ENCODE measurements around the gene EEFSEC.

The EEFSEC gene

DNA sequence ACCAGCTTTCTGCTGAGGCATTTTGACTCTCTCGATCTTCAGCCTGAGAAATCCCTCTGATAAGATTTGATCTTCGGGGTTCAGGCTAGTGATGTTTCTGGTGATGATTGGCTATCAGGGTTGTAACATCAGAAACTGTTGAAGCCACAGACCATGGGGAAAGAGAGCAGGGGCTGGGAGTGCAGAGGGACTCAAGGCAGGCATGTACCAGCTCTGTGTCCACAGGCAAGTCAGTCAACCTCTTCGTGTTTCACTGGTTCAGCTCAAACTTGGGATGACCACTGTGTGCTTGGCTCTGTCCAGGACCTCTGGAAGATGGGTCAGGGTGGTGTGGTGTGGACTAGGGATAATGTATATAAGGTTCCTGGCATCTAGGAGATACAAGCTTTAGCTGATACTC lies 116.5 kb downstream of the EEFSEC start:
- H3K27ac ChIP-seq, result no peak overlapping the region
- DNase-seq (ENCODE audit: low read depth, low spot score), result no peak

DNA sequence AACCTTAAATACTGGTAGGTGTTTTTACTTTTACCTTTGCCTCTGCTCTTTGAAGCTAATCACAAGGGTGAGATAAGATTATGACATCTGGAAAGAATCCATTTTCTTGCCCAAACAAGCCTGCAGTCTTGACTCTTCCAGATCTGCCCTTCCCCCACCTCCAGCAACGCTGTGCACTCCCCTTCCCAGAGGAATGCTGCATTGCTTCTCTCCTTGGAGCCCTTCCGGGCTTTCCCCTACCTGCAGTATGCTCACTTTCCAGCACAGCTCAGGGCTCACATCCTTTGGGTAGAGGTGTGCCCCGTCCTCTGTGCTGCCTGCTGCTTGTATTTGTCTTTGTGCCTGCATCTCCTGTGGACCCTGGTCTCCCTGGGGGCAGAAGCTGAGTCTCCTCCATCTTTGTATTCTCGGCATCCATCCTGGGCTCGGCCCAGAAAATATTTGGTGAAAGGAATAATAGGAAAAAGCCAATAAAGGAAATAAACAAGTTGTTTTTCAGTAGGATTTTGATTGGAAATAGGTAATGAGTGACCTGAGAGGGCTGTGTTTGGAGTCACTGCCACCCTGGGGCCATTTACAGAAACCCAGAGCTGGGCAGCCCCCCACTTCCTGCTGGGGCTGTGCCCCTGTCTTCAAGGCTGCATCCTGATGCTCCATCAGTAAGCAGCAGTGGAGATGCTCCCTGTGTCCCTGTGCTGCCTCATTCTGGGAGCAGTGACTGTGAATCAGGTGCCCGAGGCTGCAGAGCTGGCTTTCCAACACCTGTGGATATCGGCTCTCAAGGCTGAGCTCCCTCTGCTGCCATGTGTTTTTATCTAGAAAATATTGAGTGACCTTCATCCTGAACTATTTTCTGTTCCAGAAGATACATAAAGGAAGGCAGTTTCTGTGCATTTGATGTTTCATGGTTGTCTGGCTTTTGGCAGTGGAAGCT lies 117.5 kb downstream of the EEFSEC start:
- no peak for DNase-seq (ENCODE audit: low read depth, low spot score)
- no peak overlapping the region for H3K27ac ChIP-seq

DNA sequence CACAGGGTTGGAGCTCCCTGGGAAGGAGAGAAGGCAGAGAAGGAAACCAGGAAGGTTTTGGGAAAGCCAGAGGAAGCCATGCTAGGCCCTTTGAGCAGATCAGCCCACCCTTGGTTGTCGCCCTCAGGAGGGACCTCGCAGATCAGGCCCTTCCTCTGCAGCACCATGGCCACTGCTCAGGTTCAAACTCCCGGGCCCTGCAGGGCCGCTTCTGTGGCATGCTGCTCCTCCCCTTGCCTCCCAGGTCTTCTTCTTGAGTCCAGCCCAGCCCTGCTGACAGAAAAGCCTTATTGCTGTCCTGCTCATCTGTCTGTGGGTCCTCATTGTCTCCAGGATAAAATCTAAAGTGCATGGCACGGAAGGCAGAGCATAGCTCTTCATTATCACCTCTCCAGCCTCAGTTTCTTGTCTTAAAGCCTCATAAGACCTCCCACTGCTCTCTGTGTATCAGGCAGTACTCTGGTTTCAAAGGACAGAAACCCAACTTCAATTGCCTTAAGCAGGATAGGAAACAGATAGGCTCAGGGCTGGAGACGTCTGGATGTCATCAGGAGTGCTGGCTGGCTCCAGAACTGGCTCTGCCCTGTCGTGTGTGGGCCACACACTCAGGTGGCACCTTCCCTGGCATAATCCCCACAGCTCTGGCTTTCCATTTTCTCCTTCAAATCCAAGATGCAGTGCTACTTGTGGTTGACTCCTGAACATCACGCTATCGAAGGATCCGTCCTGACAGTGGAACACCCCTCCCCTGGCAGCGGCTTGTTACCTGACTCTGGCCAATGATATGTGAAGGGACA lies 118.5 kb downstream of the EEFSEC start:
- H3K27ac ChIP-seq, result no peak overlapping the region
- DNase-seq (ENCODE audit: low read depth, low spot score), result no peak

DNA sequence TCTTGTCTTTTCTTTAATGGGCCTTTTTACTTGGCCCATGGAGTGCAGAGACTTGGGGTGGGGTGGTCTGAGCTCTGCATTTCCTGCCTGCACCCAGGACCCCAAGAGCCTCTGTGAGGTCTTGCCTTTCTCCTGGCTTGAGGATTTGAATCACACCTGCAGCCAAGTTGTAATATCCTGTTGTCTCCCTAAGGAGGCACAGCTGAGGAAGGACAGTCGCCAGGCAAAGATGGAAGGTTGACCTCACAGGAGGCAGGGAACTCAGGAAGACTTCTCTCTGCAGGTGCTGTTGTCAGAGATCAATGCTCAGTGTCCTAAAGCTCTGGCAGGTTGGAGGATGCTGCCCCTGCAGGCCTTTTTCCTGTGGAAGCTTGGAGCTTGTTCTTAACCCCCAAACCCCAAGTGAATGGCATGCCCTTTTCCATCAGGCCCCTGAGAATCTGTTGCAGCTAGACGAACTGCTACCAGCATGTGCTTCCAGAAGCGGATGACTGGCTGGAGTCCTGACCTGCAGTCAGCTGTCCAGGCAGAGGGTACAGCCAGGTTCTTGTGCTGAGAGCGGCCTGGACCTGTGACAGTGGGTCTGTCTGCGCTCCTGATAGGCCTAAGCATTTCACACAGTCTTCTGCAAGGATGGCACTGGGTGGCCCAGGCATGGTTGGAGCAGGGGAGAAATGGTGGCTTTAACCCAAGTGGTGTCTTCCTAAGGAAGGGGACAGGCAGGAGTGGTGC lies 120.0 kb downstream of the EEFSEC start:
- DNase-seq (ENCODE audit: low read depth, low spot score), result no peak
- H3K27ac ChIP-seq, result no peak overlapping the region

DNA sequence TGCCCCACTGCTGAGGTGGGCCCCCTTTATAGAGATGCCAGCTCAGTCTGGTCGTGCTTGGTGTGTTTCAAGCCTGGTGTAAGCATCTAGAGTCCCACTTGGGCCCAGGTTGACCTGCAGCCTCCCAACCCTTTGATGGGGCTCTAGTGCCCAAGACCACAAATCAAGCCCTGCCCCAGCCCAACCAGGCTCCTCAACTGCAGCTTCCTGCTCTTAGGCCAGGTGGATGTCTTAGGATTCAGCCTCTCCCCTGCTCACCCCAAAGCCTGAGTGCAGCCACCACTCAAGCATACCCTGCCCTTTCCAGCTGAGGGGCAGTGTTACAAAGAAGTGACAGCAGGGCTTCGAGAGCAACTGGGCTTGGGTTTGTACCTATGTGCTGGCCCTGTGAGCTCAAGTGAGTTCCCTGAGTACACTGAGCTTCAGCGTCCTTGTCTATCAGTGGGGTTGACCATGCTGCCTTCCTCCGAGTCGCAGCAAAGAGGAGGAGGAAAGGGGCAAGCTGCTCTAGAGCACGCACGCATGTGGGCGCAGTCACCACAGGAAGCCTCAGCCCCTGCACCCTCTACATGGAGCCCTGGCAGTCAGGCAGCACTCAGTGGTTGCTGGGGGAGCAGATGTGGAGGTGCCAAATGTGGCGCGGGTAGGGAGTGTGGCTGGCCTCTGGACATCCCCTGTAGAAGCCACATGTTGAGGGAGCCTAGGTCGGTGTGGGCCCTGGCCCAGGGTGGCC lies 120.7 kb downstream of the EEFSEC start:
- peak overlapping the region; percentile 42 for H3K27ac ChIP-seq
- no peak for DNase-seq (ENCODE audit: low read depth, low spot score)

DNA sequence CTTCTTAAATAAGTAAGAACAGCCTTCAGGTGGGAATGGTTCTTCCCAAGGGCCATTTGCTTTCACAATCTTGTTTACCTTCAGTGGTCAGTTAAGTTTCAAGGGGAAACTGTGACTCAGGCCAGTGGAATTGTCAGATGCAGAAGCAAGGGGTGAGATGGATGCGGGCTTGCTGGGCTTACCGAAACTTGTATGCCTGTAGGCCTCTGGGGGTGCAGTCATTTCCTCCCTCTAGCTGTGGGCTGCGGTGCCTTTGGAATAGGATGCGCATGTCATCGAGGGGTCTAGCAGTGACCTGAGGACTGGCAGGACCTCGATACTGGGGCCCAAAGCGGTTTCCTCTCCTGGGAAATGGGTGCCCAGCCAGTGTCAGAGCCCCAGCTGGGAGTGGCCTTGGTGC lies 121.6 kb downstream of the EEFSEC start:
- DNase-seq (ENCODE audit: low read depth, low spot score), result peak; percentile 43
- peak overlapping the region; percentile 42 for H3K27ac ChIP-seq

DNA sequence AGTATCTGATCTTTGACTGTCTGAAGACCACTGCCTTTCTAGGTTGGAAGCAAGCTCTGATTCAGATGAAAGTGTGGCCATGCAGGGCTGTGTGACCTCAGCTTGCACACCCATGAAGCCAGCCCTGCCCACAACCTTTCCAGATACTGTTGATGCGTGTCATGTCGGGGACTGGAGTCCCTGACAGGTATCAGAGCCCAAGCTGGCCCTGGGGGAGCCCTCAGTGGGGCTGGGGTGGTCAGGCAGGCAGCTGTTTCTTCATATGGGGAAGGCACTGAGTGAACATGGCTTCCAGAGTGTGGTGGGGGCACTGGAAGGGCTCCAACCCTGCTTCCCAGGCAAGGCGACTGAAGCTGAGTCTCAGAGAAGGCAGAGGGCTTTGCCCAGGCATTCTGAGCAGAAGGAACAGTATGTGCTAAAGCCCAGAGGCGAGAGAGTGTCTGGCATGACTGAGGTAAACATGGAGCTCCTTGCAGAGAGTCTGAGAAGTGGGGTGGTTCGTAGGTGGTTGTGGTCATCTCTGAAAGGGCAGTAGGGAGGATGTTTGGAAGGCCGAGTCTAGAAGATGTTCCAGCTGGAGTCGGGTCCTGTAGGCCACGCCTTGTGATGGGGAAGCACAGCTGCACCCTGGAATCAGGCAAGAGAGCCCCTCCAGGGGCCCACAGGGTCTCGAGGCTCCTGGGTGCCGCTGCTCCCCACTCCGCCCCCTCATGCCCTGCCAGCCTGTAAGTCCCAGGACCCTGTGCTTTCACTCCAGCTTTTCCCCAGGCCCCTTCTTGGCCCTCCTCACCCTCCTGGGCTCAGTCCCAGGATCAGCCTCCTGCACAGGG lies 122.2 kb downstream of the EEFSEC start:
- DNase-seq (ENCODE audit: low read depth, low spot score), result no peak

DNA sequence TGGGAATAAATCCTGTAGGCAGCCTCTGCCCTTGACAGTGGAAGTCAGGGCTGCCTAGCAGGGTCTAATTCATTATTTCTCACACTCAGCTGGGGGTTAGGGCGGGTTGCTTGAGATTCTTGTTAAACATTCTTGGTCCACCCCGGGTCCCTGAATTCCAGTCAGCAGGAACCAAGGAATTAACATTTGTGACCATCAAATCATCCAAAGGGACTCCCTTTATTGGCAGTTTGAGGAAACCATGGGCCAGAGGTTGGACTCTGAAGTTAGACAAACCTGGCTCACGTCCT lies 122.8 kb downstream of the EEFSEC start:
- no peak overlapping the region for H3K27ac ChIP-seq
- DNase-seq (ENCODE audit: low read depth, low spot score), result no peak

More for the DNA sequence above, 122.2 kb downstream of the EEFSEC start:
- H3K27ac ChIP-seq, result peak overlapping the region; percentile 42

DNA sequence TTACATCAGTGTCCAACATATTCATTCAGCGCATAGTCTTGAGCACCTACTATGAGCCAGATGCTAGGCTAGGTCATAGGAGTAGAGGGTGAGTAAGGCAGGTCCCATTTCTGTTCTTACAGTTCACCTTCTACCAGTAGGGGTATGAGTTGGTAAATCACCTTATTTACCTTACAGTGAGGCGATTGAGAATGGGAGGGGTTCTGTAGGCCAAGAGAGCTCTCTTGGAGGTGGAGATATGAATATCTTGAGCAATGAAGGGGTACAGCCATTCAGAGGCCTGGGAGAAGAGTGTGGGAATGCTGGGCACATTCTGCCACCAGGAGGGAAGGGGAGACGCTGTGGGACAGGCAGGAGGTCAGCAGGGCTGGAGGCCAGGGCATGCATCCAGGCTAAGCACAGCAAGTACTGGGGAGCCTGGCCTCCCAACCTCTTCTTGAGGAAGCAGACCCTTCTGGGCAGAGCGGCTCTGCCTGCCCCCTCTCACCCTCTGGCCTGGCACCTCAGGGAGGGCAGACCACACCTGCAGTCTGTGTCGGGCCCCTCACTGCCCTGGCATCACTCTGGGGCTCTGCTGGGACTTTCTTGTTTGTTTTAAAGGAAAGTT lies 123.4 kb downstream of the EEFSEC start:
- no peak for DNase-seq (ENCODE audit: low read depth, low spot score)
- H3K27ac ChIP-seq, result no peak overlapping the region

DNA sequence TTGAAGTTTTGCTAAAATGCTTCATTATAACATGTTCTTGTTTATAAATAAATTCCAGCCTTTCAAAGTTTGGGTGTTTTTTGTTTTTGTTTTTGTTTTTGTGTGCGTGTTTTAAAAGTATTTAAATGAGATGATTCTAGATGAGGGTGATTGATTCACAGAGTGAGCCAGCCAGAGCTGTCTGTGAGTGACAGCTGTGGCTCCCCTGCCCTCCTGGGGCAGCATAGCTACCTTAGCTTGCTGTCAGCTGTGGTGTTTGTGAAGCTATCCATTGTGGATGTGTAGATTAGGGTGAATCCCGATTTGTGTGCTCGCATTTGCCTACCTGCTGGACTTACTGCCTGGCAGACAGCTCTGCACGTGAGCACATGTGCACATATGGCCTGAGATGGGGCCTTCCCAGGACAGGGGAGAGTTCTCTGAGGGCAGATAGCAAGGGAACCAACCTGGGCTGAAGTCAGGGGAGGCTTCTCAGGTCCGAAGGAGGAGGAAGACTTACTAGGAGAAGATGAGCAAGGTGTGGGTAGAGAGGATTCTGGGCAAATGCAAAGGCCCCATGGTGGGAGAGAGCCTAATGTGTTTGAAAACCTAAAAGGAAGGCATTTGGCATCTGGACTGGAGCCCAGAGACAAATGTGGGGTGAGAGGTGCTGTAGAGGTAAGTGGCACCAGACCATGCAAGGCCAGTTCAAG lies 124.2 kb downstream of the EEFSEC start:
- no peak for DNase-seq (ENCODE audit: low read depth, low spot score)

DNA sequence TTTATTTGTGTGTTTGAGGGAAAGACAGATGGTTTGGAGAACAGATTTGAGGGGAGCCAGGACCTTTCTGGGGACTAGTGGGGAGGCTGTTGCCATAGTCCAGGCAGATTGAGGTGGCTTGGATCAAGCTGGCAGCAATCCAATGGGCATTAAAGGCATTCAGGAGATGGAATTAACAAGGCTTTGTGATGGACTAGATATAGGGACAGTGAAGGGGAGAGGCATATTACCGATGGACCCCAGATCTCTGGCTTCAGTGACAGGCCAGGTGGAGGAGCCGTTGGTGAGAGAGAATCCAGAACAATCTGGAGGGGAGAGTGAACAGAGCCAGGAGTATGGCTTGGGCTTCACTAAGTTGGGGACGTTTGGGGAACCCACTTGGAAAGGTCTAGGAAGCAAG lies 124.8 kb downstream of the EEFSEC start:
- no peak overlapping the region for H3K27ac ChIP-seq
- no peak for DNase-seq (ENCODE audit: low read depth, low spot score)

More for the DNA sequence above, 124.2 kb downstream of the EEFSEC start:
- no peak overlapping the region for H3K27ac ChIP-seq

DNA sequence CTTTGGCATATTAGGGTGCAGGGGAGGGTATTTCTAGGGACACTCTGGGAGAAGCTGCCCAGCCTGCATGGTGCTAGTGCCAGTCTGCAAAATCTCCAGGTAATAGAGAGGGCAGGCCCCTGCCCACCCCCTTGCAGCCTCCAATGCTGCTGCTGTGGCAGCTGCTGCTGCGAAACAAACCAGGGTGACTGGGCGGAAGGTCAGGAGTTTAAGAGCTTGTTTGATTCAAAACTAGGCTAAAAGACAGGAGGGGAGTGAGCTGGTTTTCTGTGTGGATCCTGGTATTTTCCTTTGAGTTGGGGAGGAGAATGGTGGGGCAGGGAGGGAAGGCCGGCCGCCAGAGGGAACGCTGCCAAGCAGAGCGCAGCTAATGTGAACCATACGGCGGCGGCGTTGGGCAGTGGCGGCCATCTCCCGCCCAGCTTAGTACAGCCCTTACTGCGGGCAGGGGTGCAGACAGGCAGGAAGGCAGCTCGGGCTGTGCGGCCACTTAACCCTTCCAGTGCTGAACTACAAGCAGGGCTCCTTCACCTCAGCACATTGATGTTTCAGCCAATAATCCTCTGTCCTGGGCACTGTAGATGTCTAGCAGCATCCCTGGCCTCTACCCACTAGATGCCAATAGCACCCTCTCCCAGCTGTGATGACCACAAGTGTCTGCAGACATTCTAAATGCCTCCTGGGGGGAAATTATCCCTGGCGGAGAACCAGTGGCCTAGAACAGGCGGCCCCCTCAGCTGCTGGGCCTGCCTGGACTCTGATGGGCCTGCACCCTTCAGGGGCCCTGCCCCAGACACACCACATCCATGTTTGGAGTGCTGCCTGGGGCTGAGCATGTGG lies 125.7 kb downstream of the EEFSEC start:
- DNase-seq (ENCODE audit: low read depth, low spot score), result no peak
- H3K27ac ChIP-seq, result no peak overlapping the region

DNA sequence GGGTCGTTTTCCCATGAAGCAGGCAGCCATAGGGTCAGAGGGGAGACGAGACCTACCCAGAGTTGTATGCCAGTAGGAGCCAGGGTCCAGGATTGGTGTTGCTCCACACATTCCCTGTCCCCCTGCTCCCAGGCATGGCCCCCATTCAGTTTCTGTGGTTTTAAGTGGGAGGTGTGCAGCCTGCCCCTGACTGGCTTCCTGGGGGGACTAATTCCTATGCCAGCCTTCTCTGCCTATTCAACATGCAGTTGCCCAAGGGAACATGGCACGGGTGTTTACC lies 126.3 kb downstream of the EEFSEC start:
- no peak overlapping the region for H3K27ac ChIP-seq
- DNase-seq (ENCODE audit: low read depth, low spot score), result no peak

DNA sequence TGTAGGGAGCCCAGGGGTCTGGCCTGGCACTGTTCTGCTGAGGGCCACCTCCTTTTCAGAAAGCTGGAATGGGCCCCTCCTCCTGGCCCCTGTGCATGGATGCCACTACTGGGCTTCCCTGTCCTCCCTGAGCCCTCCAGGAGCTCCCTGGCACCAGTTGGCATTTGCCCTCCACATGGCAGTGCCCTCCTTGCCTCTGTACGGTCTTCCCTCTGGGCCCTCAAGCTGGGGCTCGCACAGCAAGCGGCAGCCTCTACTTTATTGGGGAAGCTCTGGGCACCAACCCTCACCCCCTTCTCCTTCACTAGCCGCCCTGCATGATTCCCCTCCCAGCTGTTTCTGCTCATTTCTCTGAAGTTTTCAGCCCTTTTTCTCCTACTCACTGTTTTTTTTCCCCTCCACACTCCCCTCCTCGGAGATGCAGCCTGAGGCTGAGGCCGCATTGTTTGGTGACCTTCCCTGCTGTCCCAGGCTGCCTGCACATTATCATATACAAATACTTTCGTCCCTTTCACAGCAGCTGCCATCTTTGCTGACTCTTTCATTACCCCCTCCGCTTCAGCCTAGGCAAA lies 127.3 kb downstream of the EEFSEC start:
- no peak overlapping the region for H3K27ac ChIP-seq
- no peak for DNase-seq (ENCODE audit: low read depth, low spot score)

DNA sequence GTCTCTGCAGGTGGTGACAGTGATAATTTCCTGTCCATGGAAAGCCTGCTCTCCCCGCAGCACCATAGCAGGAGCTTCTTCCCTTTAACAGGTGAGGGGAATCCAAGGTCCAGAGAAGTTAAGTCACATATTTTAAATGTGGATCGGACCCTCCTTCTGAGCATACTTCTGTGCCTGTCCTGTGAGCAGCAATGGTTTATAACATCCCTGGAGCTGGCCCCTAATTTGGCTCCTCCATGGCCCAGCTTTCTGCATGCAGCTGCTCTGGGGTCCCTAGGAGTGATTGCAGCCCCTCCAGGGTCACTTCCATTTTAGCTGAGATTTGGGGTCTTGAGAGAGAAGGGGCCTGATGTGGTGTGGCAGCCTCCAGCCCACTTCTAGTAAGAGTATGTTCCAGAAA lies 127.8 kb downstream of the EEFSEC start:
- H3K27ac ChIP-seq, result no peak overlapping the region
- no peak for DNase-seq (ENCODE audit: low read depth, low spot score)

DNA sequence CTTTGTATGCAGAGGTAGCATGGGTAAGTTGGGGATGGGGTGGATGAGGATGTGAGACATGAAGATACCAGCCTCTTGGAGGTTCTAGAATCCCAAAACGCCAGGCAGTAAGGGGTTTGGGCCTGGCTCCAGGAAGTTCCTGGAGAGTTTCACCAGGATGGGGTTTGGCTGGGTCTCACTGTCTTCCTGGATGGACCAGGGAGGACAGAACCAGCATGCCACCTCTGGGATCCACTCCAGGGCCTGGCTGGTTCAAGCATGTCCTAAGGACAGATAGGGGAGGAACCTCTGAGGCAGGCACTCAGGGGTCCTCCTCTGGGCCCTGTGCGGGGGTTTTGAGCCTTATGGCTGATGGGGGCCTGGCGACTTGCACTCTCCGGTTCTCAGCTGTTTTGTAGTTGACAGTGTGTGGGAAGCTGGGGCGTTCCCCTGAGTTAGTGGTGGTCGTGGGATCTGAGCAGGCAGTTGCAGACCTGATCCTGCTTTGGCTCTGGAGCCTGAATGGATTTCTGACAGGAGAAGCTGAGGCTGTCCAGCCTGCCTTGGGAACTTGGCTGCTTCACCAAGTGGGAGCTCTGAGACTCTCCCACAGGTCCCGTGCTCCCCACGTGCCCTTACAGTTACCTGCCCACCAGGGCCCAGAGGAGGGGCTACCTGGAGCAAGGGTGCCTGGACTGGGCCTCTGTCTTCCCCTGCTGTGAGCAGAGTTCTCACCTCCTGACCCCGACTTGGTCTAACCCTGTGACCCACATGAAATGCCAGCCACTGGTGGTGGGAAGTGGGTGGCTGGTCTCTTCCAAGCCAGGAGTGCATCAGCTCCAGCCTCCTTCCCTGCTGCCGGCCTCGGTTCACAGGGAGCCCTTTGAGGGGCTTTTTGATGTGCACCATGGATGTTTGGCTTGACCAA lies 128.4 kb downstream of the EEFSEC start:
- no peak for DNase-seq (ENCODE audit: low read depth, low spot score)
- H3K27ac ChIP-seq, result no peak overlapping the region
